Subcutaneous abdominal adipose tissue (tissue), 5 donors: ENCODE results near the gene MOGAT1.
A peak's percentile ranks its signal among the peaks of the same experiment; 100 is the strongest.

Experiments
- H3K27ac ChIP-seq: one replicate; pipeline ENCODE4 v1.7.0; 2013; ENCODE audit warnings: low read depth, mild to moderate bottlenecking, inconsistent platforms, low read length, moderate library complexity
- H3K27me3 ChIP-seq, 5 donors: one replicate each; pipeline ENCODE4 v1.7.0; 2013; ENCODE audit warnings: low read length in 5 of 5, inconsistent platforms in 1 of 5; ENCODE audit not compliant: control insufficient read depth in 5 of 5, insufficient read depth in 4 of 5
- H3K36me3 ChIP-seq, 5 donors: one replicate each; pipeline ENCODE4 v1.7.0; 2013; ENCODE audit warnings: low read length in 5 of 5; ENCODE audit not compliant: control insufficient read depth in 5 of 5, insufficient read depth in 5 of 5
- H3K4me1 ChIP-seq, 5 donors: one replicate each; pipeline ENCODE4 v1.7.0; 2013; ENCODE audit warnings: low read length in 5 of 5, mild to moderate bottlenecking in 3 of 5, moderate library complexity in 1 of 5; ENCODE audit not compliant: control insufficient read depth in 5 of 5, insufficient read depth in 5 of 5
- H3K4me3 ChIP-seq, 5 donors: one replicate each; pipeline ENCODE4 v1.7.0; 2013; ENCODE audit warnings: low read length in 5 of 5, low read depth in 1 of 5
- H3K9ac ChIP-seq, 5 donors: one replicate each; pipeline ENCODE4 v1.7.0; 2013; ENCODE audit warnings: low read length in 5 of 5, mild to moderate bottlenecking in 4 of 5, moderate library complexity in 3 of 5
- H3K9me3 ChIP-seq, 5 donors: one replicate each; pipeline ENCODE4 v1.7.0; 2013; ENCODE audit warnings: low read length in 5 of 5; ENCODE audit not compliant: control insufficient read depth in 5 of 5
- donor health status: healthy.
- donor health status: healthy.
- donor health status: healthy.
- donor health status: healthy.
- donor health status: healthy.

Gene MOGAT1

DNA sequence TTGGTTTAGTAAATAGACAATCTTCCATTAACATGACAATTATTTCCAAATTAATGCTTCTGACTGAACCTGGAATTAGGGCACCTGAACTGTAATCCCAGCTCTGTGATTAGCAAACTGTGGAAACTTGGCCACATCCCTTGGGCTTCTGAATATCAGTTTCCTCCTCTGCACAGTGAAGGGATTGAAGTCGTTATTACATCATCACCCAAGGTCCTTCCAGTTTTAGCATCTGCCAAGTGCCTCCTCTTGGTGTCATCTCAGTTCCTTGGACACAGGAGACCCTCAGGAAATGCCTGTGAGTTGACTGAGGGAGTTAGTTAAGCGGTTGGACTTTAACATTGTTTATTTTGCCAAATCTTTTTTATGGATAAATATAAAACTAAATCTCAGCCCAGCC lies 64.8 kb downstream of the MOGAT1 start:
- H3K4me3 ChIP-seq: no peak overlapping the region
- H3K4me1 ChIP-seq: peaks cover 3 to 21% (median 11%) of the 10 kb centered on the region in 5 donors
- no peaks in the 10 kb centered on the region for H3K27me3 ChIP-seq
- H3K9ac ChIP-seq: no peak overlapping the region
- H3K9me3 ChIP-seq: no peaks in the 10 kb centered on the region
- no peaks in the 10 kb centered on the region for H3K36me3 ChIP-seq
- H3K27ac ChIP-seq: no peak overlapping the region

DNA sequence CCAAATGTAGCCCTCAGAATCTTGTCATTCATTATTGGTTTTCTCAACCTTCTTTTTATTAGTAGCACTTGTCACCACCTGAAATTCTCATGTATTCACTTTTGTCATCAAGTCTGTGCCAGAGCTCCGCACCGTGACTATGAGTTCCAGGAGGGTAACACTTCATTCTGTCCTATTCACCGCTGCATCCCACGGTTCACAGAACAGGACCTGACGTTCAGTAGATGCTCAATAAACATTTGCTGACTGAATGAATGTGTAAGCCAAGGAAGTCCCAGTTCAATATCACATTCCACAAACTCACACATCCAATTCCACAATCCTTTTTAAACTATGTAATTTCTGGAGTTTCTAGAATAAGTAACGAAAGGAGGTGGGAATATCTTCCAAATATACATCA lies 65.5 kb downstream of the MOGAT1 start:
- H3K4me3 ChIP-seq: no peak overlapping the region
- H3K27ac ChIP-seq: no peak overlapping the region
- no peaks in the 10 kb centered on the region for H3K36me3 ChIP-seq
- H3K9ac ChIP-seq: no peak overlapping the region
- no peaks in the 10 kb centered on the region for H3K27me3 ChIP-seq
- H3K4me1 ChIP-seq: peaks cover 3 to 21% (median 11%) of the 10 kb centered on the region in 5 donors
- H3K9me3 ChIP-seq: no peaks in the 10 kb centered on the region

DNA sequence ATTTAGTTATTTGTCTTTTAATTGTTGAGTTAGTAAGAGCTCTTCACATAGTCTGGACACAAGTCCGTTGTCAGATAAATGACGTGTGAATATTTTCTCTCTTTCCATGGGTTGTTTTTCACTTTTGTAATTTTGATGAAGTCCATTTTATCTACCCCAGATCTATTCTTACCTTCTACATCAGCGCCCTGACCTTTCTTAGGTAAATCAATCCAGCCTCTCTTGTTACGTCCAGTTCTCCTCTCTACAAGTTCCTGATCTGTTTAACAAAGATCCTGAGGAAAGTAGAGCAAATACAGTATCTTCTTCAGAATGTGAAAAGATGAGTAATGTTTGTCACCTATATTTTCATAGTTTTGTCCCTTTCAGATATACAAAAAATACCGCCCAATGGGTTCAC lies 66.9 kb downstream of the MOGAT1 start:
- no peak overlapping the region for H3K9ac ChIP-seq
- H3K4me1 ChIP-seq: peaks cover 3 to 24% (median 15%) of the 10 kb centered on the region in 5 donors
- H3K27me3 ChIP-seq: no peaks in the 10 kb centered on the region
- H3K27ac ChIP-seq: no peak overlapping the region
- no peaks in the 10 kb centered on the region for H3K9me3 ChIP-seq
- no peak overlapping the region for H3K4me3 ChIP-seq
- no peaks in the 10 kb centered on the region for H3K36me3 ChIP-seq

DNA sequence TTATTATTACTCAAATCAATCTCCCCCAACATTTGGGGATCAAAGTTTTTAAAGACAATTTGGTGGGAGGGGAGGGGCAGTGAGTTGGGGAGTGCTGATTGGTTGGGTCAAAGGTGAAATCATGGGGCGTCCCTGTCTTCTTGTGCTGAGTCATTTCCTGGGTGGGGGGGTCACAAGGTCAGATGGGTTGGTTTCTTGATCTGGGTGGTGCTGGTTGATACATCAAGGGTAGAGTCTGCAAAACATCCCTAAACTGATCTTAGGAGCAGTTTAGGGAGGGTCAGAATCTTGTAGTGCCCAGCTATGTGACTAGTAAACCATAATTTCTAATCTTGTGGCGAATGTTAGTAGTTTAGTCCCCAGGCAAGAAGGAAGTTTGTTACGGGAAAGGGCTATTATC lies 67.4 kb downstream of the MOGAT1 start:
- no peak overlapping the region for H3K9ac ChIP-seq
- no peak overlapping the region for H3K4me3 ChIP-seq
- H3K9me3 ChIP-seq: no peaks in the 10 kb centered on the region
- peaks cover 3 to 25% (median 19%) of the 10 kb centered on the region in 5 donors for H3K4me1 ChIP-seq
- no peaks in the 10 kb centered on the region for H3K27me3 ChIP-seq
- no peak overlapping the region for H3K27ac ChIP-seq
- no peaks in the 10 kb centered on the region for H3K36me3 ChIP-seq

DNA sequence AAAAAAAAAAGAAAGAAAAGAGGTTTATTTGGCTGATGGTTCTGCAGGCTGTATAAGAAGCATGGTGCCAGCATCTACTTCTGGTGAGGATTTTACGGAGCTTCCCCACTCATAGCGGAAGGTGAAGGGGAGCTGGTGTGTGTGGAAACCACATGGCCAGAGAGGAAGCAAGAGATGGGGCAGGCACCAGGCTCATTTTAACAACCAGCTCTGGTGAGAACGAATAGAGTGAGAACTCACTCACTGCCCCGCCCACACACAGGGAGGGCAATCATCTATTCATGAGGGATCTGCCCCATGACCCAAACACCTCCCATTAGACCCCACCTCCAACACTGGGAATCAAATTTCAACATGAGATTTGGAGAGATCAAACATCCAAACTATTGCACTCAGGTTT lies 68.5 kb downstream of the MOGAT1 start:
- Histone ChIP-seq H3K4me1 (peaks cover 0 to 18% (median 15%) of the 10 kb centered on the region in 5 donors), H3K4me3 (no peak overlapping the region), H3K36me3 (no peaks in the 10 kb centered on the region), H3K9me3 (no peaks in the 10 kb centered on the region), H3K27ac (no peak overlapping the region), H3K9ac (no peak overlapping the region), H3K27me3 (no peaks in the 10 kb centered on the region)

DNA sequence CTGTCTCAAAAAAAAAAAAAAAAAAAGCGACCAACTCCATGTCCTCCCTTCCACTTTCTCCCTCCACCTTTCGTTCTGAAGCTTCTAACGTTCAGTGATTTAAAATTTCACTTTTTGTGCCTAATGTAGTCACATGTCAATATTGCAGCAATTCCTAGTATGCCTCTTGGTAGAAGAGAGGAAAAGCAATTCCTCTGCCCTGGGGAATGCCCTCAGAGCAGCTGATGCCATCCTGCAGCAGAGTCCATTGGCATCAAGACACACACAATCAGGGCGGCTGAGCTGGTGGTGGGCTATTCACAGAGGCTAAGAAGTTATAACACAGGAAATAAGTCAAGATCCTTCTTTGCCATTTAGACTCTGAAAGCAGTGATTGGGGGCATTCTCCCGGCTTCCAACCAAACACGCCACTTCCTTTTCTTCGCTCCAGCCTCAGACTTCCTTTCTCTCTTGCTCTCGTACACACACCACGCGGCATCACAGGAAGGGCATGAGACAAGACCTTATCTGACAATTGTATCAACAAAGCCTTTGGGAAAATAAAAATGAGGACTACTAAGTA lies 71.9 kb downstream of the MOGAT1 start:
- Histone ChIP-seq H3K4me1 (peaks cover 0 to 18% (median 11%) of the 10 kb centered on the region in 5 donors), H3K4me3 (peak overlapping the region in 4 of 5 donors; percentile 4 to 44 (median 31)), H3K27me3 (no peaks in the 10 kb centered on the region), H3K9ac (no peak overlapping the region), H3K9me3 (no peaks in the 10 kb centered on the region), H3K27ac (peak overlapping the region; percentile 11), H3K36me3 (no peaks in the 10 kb centered on the region)

DNA sequence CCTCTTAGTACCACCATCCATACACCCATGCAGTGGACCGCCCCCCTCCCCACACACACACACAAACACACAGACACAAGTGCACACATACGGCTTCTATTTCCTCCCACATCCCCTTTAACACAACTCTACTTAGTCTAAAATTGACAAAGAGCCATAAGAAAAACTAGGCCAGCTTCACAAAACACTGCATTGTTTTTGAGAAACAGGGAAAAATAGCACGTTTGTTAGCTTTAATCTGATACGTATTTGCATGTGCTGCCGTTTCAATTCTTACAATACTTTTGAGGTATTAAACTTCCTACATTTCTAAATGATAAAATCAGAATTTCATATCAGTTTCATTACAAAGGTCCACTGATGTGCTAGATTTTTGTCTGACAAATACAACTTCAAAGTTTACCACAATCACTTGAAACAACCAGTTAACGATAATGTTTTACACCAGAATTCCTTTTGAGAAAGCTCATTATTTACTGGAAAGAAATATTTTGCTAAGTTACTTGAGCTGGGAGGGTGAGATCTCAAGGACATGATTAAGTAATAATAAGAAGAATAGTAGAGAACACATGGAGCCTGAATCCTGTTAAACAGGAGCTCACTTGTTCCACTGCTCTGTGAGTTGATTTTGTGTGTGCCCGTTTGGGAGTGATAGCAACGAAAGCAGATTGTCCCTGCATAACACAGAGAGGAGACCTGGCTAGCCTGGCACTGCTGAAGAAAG lies 74.5 kb downstream of the MOGAT1 start:
- Histone ChIP-seq H3K27me3 (no peaks in the 10 kb centered on the region), H3K4me1 (peaks cover 0 to 18% (median 11%) of the 10 kb centered on the region in 5 donors), H3K9me3 (no peaks in the 10 kb centered on the region), H3K27ac (no peak overlapping the region), H3K36me3 (no peaks in the 10 kb centered on the region), H3K4me3 (no peak overlapping the region), H3K9ac (no peak overlapping the region)

DNA sequence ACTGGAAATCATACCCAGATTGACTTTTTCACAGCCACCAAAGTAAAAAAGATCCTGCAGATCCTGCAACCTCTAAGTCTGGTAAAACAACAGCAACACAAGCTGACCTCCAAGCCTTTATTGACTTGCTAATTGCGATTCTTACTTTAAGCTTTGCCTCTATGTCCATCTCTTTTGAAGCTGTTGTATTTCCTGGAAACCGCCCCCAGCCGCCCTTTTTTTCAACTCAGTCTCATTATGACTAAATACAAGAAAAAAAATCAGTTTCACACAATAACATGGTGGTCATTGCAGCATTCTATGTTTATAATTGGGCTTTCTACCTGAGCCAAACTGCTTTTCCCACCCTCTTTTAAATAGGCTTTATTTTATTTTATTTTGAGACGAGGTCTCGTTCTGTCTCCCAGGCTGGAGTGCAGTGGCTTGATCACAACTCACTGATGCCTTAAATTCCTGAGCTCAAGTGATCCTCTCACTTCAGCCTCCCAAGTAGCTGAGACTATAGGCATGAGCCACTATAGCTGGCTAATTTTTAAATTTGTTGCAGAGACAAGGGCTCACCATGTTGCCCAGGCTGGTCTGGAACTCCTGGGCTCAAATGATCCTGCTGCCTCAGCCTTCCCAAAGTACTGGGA lies 76.2 kb downstream of the MOGAT1 start:
- Histone ChIP-seq H3K9me3 (no peaks in the 10 kb centered on the region), H3K27ac (no peak overlapping the region), H3K9ac (no peak overlapping the region), H3K36me3 (no peaks in the 10 kb centered on the region), H3K4me3 (no peak overlapping the region), H3K4me1 (peaks cover 0 to 18% (median 11%) of the 10 kb centered on the region in 5 donors), H3K27me3 (no peaks in the 10 kb centered on the region)

DNA sequence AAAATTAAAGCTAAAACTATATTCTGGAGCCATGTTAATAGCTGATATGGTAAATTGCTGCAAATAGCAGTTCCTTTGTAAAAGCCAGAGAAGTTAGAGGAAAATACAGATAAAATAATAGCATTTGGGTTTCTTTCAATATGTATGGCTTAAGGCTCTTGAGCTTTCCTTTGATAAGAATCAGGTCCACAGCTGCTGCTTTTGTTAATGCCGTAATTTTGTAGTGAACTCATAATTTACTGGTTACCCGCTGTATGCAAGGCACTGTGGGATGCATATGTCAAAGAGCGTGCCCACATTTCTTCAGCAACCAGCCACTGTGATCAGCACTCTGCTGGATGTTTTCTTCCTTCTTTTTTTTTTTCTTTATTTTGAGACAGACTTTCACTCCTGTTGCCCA lies 79.1 kb downstream of the MOGAT1 start:
- no peaks in the 10 kb centered on the region for H3K27me3 ChIP-seq
- H3K9ac ChIP-seq: no peak overlapping the region
- no peaks in the 10 kb centered on the region for H3K9me3 ChIP-seq
- H3K4me3 ChIP-seq: no peak overlapping the region
- H3K4me1 ChIP-seq: peaks cover 0 to 15% (median 11%) of the 10 kb centered on the region in 5 donors
- no peaks in the 10 kb centered on the region for H3K36me3 ChIP-seq
- H3K27ac ChIP-seq: no peak overlapping the region

DNA sequence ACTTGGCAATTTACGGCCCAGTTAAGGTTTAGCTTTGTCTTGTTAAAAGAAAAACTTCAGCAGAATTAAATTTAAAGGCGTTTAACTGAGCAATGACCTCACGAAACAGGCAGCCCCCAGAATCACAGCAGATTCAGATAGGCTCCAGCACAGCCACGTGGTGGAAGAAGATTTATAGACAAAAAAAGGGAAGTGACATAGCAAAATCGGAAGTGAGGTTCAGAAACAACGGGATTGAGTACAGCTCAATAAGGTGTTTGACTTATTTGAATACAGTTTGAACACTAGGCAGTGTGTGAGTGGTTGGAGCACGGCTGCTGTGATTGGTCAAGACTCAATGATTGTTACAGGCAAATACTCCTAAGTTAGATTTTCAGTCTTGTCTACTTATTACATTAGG lies 79.8 kb downstream of the MOGAT1 start:
- Histone ChIP-seq H3K27ac (no peak overlapping the region), H3K9ac (no peak overlapping the region), H3K4me1 (peaks cover 0 to 15% (median 11%) of the 10 kb centered on the region in 5 donors), H3K4me3 (no peak overlapping the region), H3K36me3 (no peaks in the 10 kb centered on the region), H3K27me3 (no peaks in the 10 kb centered on the region), H3K9me3 (no peaks in the 10 kb centered on the region)
